Natural killer cell (primary cell): Measurements from ENCODE around the gene MPZ. TPM values are rescaled to one million over a fixed set of nuclear protein-coding genes. Genes with fewer than 3 reads are reported as not detected.
"Not testable (repeated sequence)": the region's sequence is repeated elsewhere in the genome, so short reads cannot be mapped to it uniquely, and the experiment has no call there.

Experiments used
- ATAC-seq, 3 donors: fragments of 150-1000 bp in 2 of 3; fragments of 200-7000 bp in 1 of 3; cut with Tn5 transposase; 1 replicate in 1 of 3; 2 replicates in 2 of 3; pipeline ENCODE4 v1.10.0; 2021; ENCODE audit warnings: mild to moderate bottlenecking in 2 of 3, moderate library complexity in 2 of 3
- DNase-seq, 2 donors: peaks; one replicate each; pipeline versions ENCODE4 v3.0.0 to v3.0.0-alpha.2; 2013 to 2021; ENCODE audit warnings: mixed read lengths in 1 of 2
- H3K27ac ChIP-seq: one replicate; pipeline ENCODE4 v1.5.1; 2013; ENCODE audit warnings: mild to moderate bottlenecking, low read length
- H3K27me3 ChIP-seq: one replicate; pipeline ENCODE4 v1.6.1; 2013; ENCODE audit warnings: low read length; ENCODE audit not compliant: control insufficient read depth, insufficient read depth
- H3K36me3 ChIP-seq: one replicate; pipeline ENCODE4 v1.6.1; 2013; ENCODE audit warnings: low read length; ENCODE audit not compliant: control insufficient read depth, insufficient read depth
- H3K4me1 ChIP-seq: one replicate; pipeline ENCODE4 v1.6.1; 2013; ENCODE audit warnings: low read length; ENCODE audit not compliant: control insufficient read depth, insufficient read depth
- H3K4me3 ChIP-seq: one replicate; pipeline ENCODE4 v1.5.1; 2013; ENCODE audit warnings: low read length
- H3K9me3 ChIP-seq: one replicate; pipeline ENCODE4 v1.6.1; 2013; ENCODE audit warnings: low read length; ENCODE audit not compliant: control insufficient read depth, insufficient read depth
- H3K27ac Mint-ChIP-seq, 2 donors: one replicate each; pipeline ENCODE4 v1.8.0; 2022; ENCODE audit warnings: mild to moderate bottlenecking in 2 of 2, mixed read lengths in 2 of 2, moderate library complexity in 1 of 2
- H3K27me3 Mint-ChIP-seq, 2 donors: one replicate each; pipeline ENCODE4 v1.8.0; 2022; ENCODE audit warnings: low read depth in 2 of 2, mixed read lengths in 2 of 2
- H3K36me3 Mint-ChIP-seq: one replicate; pipeline ENCODE4 v1.8.0; 2022; ENCODE audit warnings: mixed read lengths
- H3K4me1 Mint-ChIP-seq, 2 donors: one replicate each; pipeline ENCODE4 v1.8.0; 2022; ENCODE audit warnings: mixed read lengths in 2 of 2
- H3K4me3 Mint-ChIP-seq: one replicate; pipeline ENCODE4 v1.8.0; 2022; ENCODE audit warnings: mild to moderate bottlenecking, moderate library complexity, mixed read lengths
- H3K9me3 Mint-ChIP-seq, 2 donors: one replicate each; pipeline ENCODE4 v1.8.0; 2022; ENCODE audit warnings: mixed read lengths in 2 of 2
- CTCF ChIP-seq: fragments of 200-600 bp; IDR thresholded peaks from one replicate; pipeline ENCODE4 v1.8.0; 2022; ENCODE audit warnings: antibody characterized with exemption
- WGBS: methylation state at CpG from one replicate; pipeline ENCODE4 v1.1.7; 2013; ENCODE audit warnings: missing lambda C conversion rate; ENCODE audit not compliant: insufficient coverage; 5-methylcytosine and 5-hydroxymethylcytosine counted together
- intact Hi-C: fragments of 100-400 bp; cut with micrococcal nuclease; formaldehyde crosslinking; loops from one replicate; pipeline ENCODE4 v1.14.2; 2022
- total RNA-seq, 4 donors: library from RNA; stranded (reverse); fragments of 120-200 nt in 1 of 4; gene quantifications; one replicate each; pipeline versions ENCODE4 v1.2.3 to v1.2.4, GENCODE V29; 2013 to 2022

MPZ gene
- total RNA-seq, 3 donors from 2014 or later (not counting 1 experiment from before 2014, with no cell fraction given): 4.6 to 9.0 (median 8.7) TPM

DNA sequence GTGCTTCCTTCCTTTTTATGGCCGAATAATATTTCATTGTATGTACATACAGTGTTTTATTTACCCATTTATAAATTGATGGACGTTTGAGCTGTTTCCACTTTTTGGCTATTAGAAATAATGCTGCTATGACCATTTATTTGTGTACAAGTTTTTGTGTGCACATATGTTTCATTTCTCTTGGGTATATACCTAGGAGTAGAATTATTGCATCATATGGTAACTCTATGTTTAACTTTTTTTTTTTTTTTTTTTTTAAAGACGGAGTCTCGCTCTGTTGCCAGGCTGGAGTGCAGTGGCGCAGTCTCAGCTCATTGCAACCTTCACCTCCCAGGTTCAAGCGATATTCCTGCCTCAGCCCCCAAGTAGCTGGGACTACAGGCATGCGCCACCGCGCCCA is 23.4 kb upstream of the MPZ start:
- Mint-ChIP-seq H3K9me3 (no peaks in the 10 kb centered on the region), H3K4me3 (no peak overlapping the region), H3K4me1 (no peaks in the 10 kb centered on the region), H3K27me3 (no peaks in the 10 kb centered on the region), H3K36me3 (peaks cover 18% of the 10 kb centered on the region), H3K27ac (no peak overlapping the region)
- H3K4me1 ChIP-seq: no peaks in the 10 kb centered on the region
- DNase-seq (no peak), ATAC-seq (no peak)
- intact Hi-C loops: no loop called here
- H3K27ac ChIP-seq: no peak overlapping the region
- 97% methylated on average over 7 of the region's 9 CpGs for WGBS
- no peak for TF ChIP-seq CTCF
- H3K9me3 ChIP-seq: no peaks in the 10 kb centered on the region
- no peaks in the 10 kb centered on the region for H3K27me3 ChIP-seq
- H3K4me3 ChIP-seq: no peak overlapping the region
- H3K36me3 ChIP-seq: peaks cover 64% of the 10 kb centered on the region

GRCh38 chr1:161330346-161330745 is 20.6 kb upstream of the MPZ start:
- intact Hi-C loops: no loop called here
- peaks cover 65% of the 10 kb centered on the region for H3K36me3 ChIP-seq
- 85% methylated on average over 4 of the region's 4 CpGs for WGBS
- H3K27me3 ChIP-seq: no peaks in the 10 kb centered on the region
- no peak for TF ChIP-seq CTCF
- no peak overlapping the region for H3K27ac ChIP-seq
- Mint-ChIP-seq H3K36me3 (peaks cover 18% of the 10 kb centered on the region), H3K4me3 (no peak overlapping the region), H3K27me3 (no peaks in the 10 kb centered on the region), H3K4me1 (no peaks in the 10 kb centered on the region), H3K9me3 (no peaks in the 10 kb centered on the region), H3K27ac (no peak overlapping the region)
- no peak for DNase-seq
- H3K4me3 ChIP-seq: no peak overlapping the region
- H3K9me3 ChIP-seq: no peaks in the 10 kb centered on the region
- no peak for ATAC-seq
- no peaks in the 10 kb centered on the region for H3K4me1 ChIP-seq

- peak overlapping the region; percentile 52 to 83 for H3K27ac Mint-ChIP-seq
- intact Hi-C loops: no loop called here
- no peaks in the 10 kb centered on the region for H3K36me3 Mint-ChIP-seq
- peaks cover 9 to 10% of the 10 kb centered on the region in 2 donors for H3K4me1 Mint-ChIP-seq
- ATAC-seq (peak; percentile 83 to 99 (median 93)), DNase-seq (peak; percentile 35 to 56)
- Histone ChIP-seq H3K4me1 (peaks cover 10% of the 10 kb centered on the region), H3K27me3 (no peaks in the 10 kb centered on the region), H3K27ac (no peak overlapping the region), H3K9me3 (no peaks in the 10 kb centered on the region), H3K4me3 (no peak overlapping the region), H3K36me3 (peaks cover 20% of the 10 kb centered on the region)
- TF ChIP-seq CTCF: no peak
- no peaks in the 10 kb centered on the region for H3K9me3 Mint-ChIP-seq
- 35% methylated on average over 4 of the region's 4 CpGs for WGBS
- peak overlapping the region; percentile 65 for H3K4me3 Mint-ChIP-seq
- H3K27me3 Mint-ChIP-seq: no peaks in the 10 kb centered on the region
Measured at GRCh38 chr1:161324020-161324419, 14.3 kb upstream of the MPZ start.

DNA sequence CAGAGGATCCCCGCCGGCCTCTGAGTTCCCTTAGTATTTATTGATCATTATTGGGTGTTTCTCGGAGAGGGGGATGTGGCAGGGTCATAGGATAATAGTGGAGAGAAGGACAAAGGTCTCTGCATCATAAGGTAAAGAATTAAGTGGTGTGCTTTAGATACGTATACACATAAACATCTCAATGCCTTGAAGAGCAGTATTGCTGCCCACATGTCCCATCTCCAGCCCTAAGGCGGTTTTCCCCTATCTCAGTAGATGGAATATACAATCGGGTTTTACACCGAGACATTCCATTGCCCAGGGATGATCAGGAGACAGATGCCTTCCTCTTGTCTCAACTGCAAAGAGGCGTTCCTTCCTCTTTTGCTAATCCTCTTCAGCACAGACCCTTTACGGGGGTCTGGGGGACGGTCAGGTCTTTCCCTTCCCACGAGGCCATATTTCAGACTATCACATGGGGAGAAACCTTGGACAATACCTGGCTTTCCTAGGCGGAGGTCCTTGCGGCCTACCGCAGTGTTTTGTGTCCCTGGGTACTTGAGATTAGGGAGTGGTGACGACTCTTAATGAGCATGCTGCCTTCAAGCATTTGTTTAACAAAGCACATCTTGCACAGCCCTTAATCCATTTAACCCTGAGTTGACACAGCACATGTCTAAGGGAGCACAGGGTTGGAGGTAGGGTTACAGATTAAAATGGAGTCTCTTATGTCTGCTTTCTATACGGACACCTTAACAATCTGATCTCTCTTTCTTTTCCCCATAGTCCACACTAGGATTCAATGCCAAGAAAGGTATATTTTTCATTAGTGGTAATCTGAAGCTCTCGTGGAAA is 6.3 kb upstream of the MPZ start:
- intact Hi-C loops, H3K27me3 ChIP-seq, H3K36me3 Mint-ChIP-seq, H3K9me3 ChIP-seq, ATAC-seq, H3K9me3 Mint-ChIP-seq, H3K4me3 ChIP-seq, H3K27me3 Mint-ChIP-seq, H3K36me3 ChIP-seq, DNase-seq, H3K27ac ChIP-seq: not testable (repeated sequence)
- 95% methylated on average over 14 of the region's 17 CpGs for WGBS
- Mint-ChIP-seq H3K27ac (peak overlapping the region; percentile 98), H3K4me3 (peak overlapping the region; percentile 97), H3K4me1 (peaks cover 24 to 26% of the 10 kb centered on the region in 2 donors)
- H3K4me1 ChIP-seq: peaks cover 13% of the 10 kb centered on the region
